Muscle of arm (tissue), 12 donors: Measurements from ENCODE around the gene HNRNPUL1. TPM values are rescaled to one million over a fixed set of nuclear protein-coding genes. Genes with fewer than 3 reads are reported as not detected.
"Not testable (repeated sequence)": the region's sequence is repeated elsewhere in the genome, so short reads cannot be mapped to it uniquely, and the experiment has no call there.

Experiments used
- DNase-seq: peaks from one replicate; pipeline ENCODE4 v3.0.0-alpha.2; 2013
- polyA plus RNA-seq, 12 donors: library from polyadenylated mRNA; unstranded; fragments of 120-200 nt; gene quantifications; one replicate each; pipeline ENCODE4 v1.2.1, GENCODE V29; 2013; ENCODE audit not compliant: insufficient read length in 12 of 12

Gene HNRNPUL1
- polyA plus RNA-seq, 12 donors, result 136 to 1,638 (median 158) TPM

GRCh38 chr19:41269055-41269454, 4.9 kb downstream of the HNRNPUL1 start:
- DNase-seq, result no peak

GRCh38 chr19:41269571-41269970, 5.4 kb downstream of the HNRNPUL1 start:
- no peak for DNase-seq

- DNase-seq, result no peak
Observed at GRCh38 chr19:41273076-41273475, 8.9 kb downstream of the HNRNPUL1 start.

- DNase-seq, result no peak
Observed at GRCh38 chr19:41274802-41275201, 10.6 kb downstream of the HNRNPUL1 start.

- no peak for DNase-seq
Observed at GRCh38 chr19:41276231-41276630, 12.1 kb downstream of the HNRNPUL1 start.

DNA sequence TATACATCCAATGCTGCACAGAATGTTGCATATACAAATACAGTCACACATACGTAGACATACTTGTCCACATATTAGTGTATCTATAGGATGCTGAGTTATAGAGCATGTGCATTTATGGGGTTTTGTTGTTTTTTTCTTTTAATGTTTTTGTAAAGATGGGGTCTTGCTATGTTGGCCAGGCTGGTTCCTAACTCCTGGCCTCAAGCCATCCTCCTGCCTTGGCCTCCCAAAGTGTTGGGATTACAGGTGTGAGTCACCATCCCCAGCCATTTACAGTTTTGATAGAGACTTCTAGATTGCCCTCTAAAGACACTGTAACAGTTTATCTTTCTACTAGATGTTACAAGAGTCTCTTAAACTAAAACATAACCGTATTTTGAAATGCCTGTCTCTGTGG, 14.3 kb downstream of the HNRNPUL1 start:
- DNase-seq, result no peak

DNA sequence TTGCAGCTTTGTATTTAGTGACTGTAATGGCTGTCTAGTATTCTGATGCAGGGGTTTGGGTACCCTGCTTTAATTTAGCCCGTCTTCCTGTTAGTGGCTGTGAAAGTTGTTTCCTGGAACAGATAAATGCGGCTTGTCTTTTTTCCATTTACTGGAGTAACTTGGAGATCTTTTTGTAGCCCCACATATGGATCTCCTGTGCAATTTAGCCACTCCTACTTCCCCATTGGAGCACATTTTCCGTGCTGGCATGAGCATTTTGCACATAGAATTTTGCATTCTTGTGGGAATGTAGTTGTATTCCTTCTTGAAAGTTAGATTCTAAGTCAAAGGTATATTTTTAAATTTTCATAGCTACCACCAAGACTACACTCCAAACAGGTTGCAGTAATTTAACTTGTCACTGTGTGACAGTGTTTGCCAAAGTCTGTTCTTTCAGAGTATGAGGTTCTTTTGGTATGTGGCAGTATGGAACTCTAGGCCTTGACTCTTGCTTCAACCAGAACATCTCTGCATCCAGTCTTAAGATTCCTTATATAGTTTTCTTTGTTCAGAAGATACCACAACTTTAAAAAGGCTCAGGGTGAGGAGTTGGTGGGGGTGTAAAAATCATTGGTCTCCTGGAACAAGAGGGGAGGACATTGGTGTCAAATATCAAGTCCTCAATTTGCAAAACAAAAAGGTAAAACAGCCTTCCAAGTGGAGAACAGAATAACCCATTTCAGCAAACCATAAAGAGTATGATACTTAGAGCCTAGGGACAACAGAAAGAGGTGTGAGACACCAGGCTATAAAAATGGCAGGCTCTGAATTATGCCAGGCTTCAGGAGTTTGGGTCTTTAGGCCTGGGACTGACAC, 24.7 kb downstream of the HNRNPUL1 start:
- DNase-seq, result no peak

DNA sequence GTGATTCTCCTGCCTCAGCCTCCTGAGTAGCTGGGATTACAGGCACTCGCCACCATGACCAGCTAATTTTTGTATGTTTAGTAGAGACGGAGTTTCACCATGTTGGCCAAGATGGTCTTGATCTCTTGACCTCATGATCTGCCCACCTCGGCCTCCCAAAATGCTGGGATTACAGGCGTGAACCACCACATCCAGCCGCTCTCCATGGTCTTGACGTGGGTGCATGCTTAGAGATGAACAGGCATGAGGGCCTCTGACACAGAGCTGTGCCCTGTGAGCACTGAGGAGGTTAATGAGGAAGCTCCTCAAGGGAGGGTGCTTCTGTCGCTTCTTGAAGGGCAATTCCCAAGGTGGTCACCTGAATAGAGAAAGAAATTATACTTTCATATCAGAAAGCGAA, 25.6 kb downstream of the HNRNPUL1 start:
- not testable (repeated sequence) for DNase-seq

DNA sequence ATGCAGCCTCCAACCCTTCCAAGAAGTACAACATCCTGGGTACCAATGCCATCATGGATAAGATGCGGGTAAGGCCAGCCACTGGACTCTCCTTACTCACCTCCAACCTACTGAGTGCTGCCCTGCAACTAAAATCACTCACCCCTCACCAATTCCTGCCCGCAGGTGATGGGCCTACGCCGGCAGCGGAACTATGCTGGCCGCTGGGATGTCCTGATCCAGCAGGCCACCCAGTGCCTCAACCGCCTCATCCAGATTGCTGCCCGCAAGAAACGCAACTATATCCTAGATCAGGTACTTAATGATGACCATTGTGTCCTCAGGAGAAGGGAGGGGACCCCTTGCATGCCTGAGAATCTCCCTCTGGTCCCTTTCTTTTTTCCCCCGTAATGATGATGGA, 30.2 kb downstream of the HNRNPUL1 start:
- no peak for DNase-seq

GRCh38 chr19:41295499-41295898, 31.3 kb downstream of the HNRNPUL1 start:
- no peak for DNase-seq

GRCh38 chr19:41296433-41296871, 32.3 kb downstream of the HNRNPUL1 start:
- DNase-seq, result no peak

- no peak for DNase-seq
Observed at GRCh38 chr19:41297628-41298347, 33.6 kb downstream of the HNRNPUL1 start.

GRCh38 chr19:41298348-41298964, 34.3 kb downstream of the HNRNPUL1 start:
- DNase-seq, result peak; percentile 86

DNA sequence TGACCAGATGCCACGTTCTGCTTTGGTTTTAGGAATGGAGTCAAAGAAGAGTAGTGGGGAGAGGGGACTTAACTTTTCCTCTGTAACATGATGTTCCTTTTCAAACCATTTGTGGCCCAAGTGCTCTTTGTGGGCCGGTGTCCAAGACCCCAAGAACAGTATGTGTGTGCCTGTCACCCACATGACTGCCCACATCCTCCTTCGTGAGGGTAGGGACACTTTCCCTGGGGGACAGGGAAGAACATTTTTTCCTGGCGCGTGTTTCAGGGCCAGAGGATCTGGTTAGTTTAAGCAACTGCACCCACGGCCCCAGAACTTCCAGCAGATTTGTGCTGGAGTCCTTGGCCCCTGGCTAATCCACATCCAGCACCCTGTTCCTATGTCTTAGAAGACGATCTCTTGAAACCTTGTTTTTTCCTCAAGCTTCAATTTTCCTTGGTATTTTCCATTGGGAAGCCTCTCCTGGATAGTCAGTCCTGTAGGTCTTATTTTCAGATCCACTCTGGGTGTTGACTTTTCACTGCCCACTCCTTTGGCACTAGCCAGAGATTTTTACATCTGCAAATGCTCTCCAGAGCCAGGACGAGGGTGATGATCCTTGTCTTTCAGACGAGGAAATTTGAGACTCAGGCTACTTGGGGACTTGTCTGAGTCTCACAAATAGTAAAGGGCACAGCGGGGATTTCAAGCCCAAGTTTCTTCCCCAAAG, 35.0 kb downstream of the HNRNPUL1 start:
- DNase-seq, result peak; percentile 19

DNA sequence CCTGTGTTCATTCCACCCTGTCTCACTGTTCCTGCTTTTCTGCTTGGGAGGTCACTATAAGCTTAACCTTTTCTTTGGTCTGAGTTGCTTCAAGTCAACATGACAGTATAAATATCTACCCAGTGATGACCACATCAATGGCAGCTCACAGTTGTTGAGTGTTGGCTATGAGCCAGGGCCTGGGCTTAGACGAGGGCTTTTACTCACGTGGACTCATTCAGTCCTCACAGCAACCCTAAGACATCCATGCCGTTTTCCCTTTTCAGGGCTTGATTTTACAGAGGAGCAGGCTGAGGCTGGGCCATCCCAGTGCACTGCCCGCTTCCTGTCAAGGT, 35.5 kb downstream of the HNRNPUL1 start:
- peak; percentile 56 for DNase-seq

- no peak for DNase-seq
Observed at GRCh38 chr19:41300555-41300954, 36.4 kb downstream of the HNRNPUL1 start.

GRCh38 chr19:41302624-41303351, 38.6 kb downstream of the HNRNPUL1 start:
- no peak for DNase-seq

GRCh38 chr19:41303954-41304353, 39.8 kb downstream of the HNRNPUL1 start:
- DNase-seq, result no peak

DNA sequence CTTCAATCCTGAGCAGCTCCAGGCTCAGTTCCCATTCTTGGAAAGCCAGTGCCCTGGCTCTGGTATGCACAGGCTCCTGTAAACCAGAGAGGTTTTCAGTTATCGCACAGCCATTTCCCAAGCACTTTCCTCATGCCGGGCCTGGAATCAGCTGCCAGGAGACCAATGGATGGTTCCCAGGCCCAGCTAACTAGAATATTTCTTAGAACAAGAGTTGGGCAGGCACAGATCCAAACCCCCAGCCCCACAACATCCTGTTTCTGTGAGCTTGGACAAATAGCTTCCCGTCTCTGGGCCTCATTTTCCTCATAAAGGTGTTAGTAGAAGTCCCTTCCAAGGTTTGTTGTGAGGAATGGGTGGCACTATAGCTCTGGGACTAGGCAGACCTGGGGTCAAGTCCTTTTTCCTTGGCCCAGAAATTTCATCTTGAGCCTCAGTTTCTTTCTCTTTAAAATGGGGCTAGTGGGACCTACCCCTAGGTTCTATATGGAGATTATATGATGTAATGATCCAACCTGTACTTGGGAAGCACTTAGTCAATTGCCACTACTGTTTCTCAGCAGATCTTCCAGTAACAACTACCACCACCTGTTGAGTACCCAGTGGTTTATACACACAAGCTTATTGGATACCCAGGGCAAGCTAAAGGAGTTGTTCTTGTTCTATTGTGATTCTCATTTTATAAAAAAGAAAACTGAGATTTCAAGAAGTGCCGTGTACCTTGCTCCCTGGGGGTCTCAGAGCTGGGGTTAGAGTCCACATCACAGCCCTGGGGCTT, 40.7 kb downstream of the HNRNPUL1 start:
- no peak for DNase-seq
